CD4-positive, alpha-beta memory T cell (primary cell): ENCODE data around the gene SIGLEC11. TPM values are rescaled to one million over a fixed set of nuclear protein-coding genes. Genes with fewer than 3 reads are reported as not detected.

Experiments
- CTCF ChIA-PET: fragments of 350-600 bp; sonication (Branson Sonifier 250); formaldehyde crosslinking; loops from one replicate; lab custom pipeline; 2021; ENCODE audit warnings: inconsistent platforms; ENCODE audit not compliant: partially characterized antibody; lab: Charles Lee
- POLR2A ChIA-PET: fragments of 350-600 bp; sonication (Branson Sonifier 250); formaldehyde crosslinking; loops from one replicate; lab custom pipeline; 2021; ENCODE audit not compliant: partially characterized antibody; lab: Charles Lee
- DNase-seq, 5 donors: peaks; one replicate each; pipeline versions ENCODE4 v3.0.0 to v3.0.0-alpha.2; 2020 to 2022; ENCODE audit warnings: mixed read lengths in 1 of 5
- H3K27ac ChIP-seq: one replicate; pipeline ENCODE4 v1.7.0; 2013; ENCODE audit warnings: low read depth, low read length
- H3K27me3 ChIP-seq: 2 replicates; pipeline ENCODE4 v1.7.0; 2013; ENCODE audit warnings: mild to moderate bottlenecking, low read length, moderate library complexity; ENCODE audit not compliant: insufficient read depth
- H3K36me3 ChIP-seq: 2 replicates; pipeline ENCODE4 v1.7.0; 2013; ENCODE audit warnings: mild to moderate bottlenecking, low read length, moderate library complexity; ENCODE audit not compliant: insufficient read depth
- H3K4me1 ChIP-seq: 2 replicates; pipeline ENCODE4 v1.7.0; 2013; ENCODE audit warnings: mild to moderate bottlenecking, low read length, moderate library complexity; ENCODE audit not compliant: insufficient read depth
- H3K4me3 ChIP-seq, 2 donors: one replicate each; pipeline ENCODE4 v1.7.0; 2013; ENCODE audit warnings: low read length in 2 of 2, mild to moderate bottlenecking in 1 of 2
- H3K9me3 ChIP-seq, 2 donors: one replicate each; pipeline ENCODE4 v1.7.0; 2013; ENCODE audit warnings: low read length in 2 of 2, control low read depth in 1 of 2; ENCODE audit not compliant: control insufficient read depth in 1 of 2
- H3K27ac Mint-ChIP-seq, 7 donors: one replicate each; pipeline ENCODE4 v1.8.0; 2020 to 2021; ENCODE audit warnings: mixed read lengths in 7 of 7, mild to moderate bottlenecking in 6 of 7, inconsistent platforms in 3 of 7, moderate library complexity in 3 of 7
- H3K27me3 Mint-ChIP-seq, 2 donors: one replicate each; pipeline ENCODE4 v1.8.0; 2020 to 2021; ENCODE audit warnings: mixed read lengths in 2 of 2
- H3K36me3 Mint-ChIP-seq, 2 donors: one replicate each; pipeline ENCODE4 v1.8.0; 2020 to 2021; ENCODE audit warnings: mixed read lengths in 2 of 2, inconsistent platforms in 1 of 2, mild to moderate bottlenecking in 1 of 2
- H3K4me1 Mint-ChIP-seq, 4 donors: one replicate each; pipeline ENCODE4 v1.8.0; 2020 to 2021; ENCODE audit warnings: mixed read lengths in 4 of 4, mild to moderate bottlenecking in 1 of 4
- H3K4me3 Mint-ChIP-seq, 8 donors: one replicate each; pipeline ENCODE4 v1.8.0; 2020 to 2021; ENCODE audit warnings: mixed read lengths in 8 of 8, mild to moderate bottlenecking in 7 of 8, moderate library complexity in 6 of 8, inconsistent platforms in 3 of 8
- H3K9me3 Mint-ChIP-seq, 8 donors: one replicate each; pipeline ENCODE4 v1.8.0; 2020 to 2021; ENCODE audit warnings: mixed read lengths in 8 of 8, mild to moderate bottlenecking in 5 of 8, inconsistent platforms in 3 of 8, moderate library complexity in 1 of 8
- intact Hi-C: fragments of 100-400 bp; cut with micrococcal nuclease; formaldehyde crosslinking; loops from one replicate; pipeline ENCODE4 v1.15.1; 2023
- polyA plus RNA-seq, 2 donors: library from polyadenylated mRNA; unstranded; fragments of 300-500 nt; fragmentation: Illumina TruSeq; gene quantifications; one replicate each; pipeline ENCODE4 v1.2.3, GENCODE V29; 2021
- total RNA-seq, 2 experiments: library from RNA; stranded (reverse); gene quantifications; one replicate each; pipeline ENCODE4 v1.2.3, GENCODE V29; 2021

The SIGLEC11 gene
- total and polyA plus RNA-seq, 4 experiments from 2014 or later: not detected

DNA sequence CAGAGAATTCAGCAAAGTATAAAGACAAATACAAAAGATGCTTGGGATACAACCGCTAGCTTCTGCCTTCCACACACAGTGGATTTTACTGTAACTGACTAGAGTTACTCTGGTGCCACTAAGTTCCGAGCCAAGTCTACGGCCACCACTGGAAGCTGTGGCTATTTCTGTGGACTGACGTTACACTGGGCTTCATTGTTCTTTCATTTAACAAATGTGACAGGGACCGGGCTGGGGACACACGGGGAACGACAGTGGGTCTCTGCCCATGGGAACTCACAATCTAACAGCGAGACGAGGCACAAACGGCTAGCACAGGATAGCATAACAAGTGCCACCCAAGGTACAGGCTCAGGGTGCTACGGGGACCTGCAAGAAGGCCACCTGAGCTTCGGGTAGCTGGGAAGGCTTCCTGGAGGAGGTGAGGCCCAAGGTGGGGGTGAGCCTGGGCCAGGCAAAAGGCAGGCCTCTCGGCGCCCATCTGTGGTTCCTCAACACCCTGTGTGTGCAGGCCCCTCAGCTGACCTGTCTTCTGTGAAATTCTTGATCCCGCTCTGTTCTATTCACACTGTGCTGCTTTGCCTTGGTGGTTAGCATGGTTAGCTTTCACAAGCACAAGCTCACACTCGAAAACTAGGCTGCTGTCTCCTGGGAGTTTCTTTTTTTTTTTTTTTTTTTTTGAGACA lies 54.0 kb downstream of the SIGLEC11 start:
- intact Hi-C loops: no loop called here
- Histone ChIP-seq H3K27ac (no peak overlapping the region), H3K4me3 (no peak overlapping the region), H3K27me3 (no peaks in the 10 kb centered on the region), H3K36me3 (peaks cover 10% of the 10 kb centered on the region), H3K4me1 (peaks cover 14% of the 10 kb centered on the region), H3K9me3 (no peaks in the 10 kb centered on the region)
- DNase-seq: no peak
- Mint-ChIP-seq H3K27me3 (no peaks in the 10 kb centered on the region), H3K36me3 (peaks cover 14 to 35% of the 10 kb centered on the region in 2 donors), H3K4me3 (no peak overlapping the region), H3K9me3 (no peaks in the 10 kb centered on the region), H3K27ac (peak overlapping the region in 1 of 7 donors; percentile 41), H3K4me1 (peaks cover 8 to 41% (median 26%) of the 10 kb centered on the region in 4 donors)
- ChIA-PET POLR2A (interaction anchor here (1.8 kb wide), 1 partner anchor 22 kb away, joined by 5 read pairs; the partner anchor contains the start of genes ATF5 and NUP62), CTCF (no interaction called here)

- peaks cover 7 to 20% of the 10 kb centered on the region in 2 donors for H3K36me3 Mint-ChIP-seq
- intact Hi-C loops: no loop called here
Observed at GRCh38 chr19:49904136-49904535, 56.8 kb downstream of the SIGLEC11 start.

More at GRCh38 chr19:49904136-49904535, 56.8 kb downstream of the SIGLEC11 start:
- no peaks in the 10 kb centered on the region for H3K27me3 Mint-ChIP-seq
- Histone ChIP-seq H3K9me3 (no peaks in the 10 kb centered on the region), H3K4me1 (no peaks in the 10 kb centered on the region), H3K27me3 (no peaks in the 10 kb centered on the region), H3K4me3 (no peak overlapping the region), H3K36me3 (peaks cover 6% of the 10 kb centered on the region), H3K27ac (no peak overlapping the region)
- H3K27ac Mint-ChIP-seq: peak overlapping the region in 2 of 7 donors; percentile 12 to 30
- ChIA-PET POLR2A (no interaction called here), CTCF (no interaction called here)
- no peak for DNase-seq
- H3K4me3 Mint-ChIP-seq: no peak overlapping the region
- peaks cover 0 to 1% (median 0%) of the 10 kb centered on the region in 8 donors for H3K9me3 Mint-ChIP-seq
- H3K4me1 Mint-ChIP-seq: peaks cover 0 to 21% (median 10%) of the 10 kb centered on the region in 4 donors

Other genes starting within 250 kb of the SIGLEC11 start
- 1 to 10 TPM in 1 of 2 experiments, under 1 TPM in 1; 0.90 to 1.1 TPM for gene TSKS, start 197.9 kb downstream of the SIGLEC11 start, total RNA-seq
- gene TSKS, start 197.9 kb downstream of the SIGLEC11 start, polyA plus RNA-seq: under 1 TPM; 0.16 to 0.56 TPM
- gene AP2A1, start 194.2 kb downstream of the SIGLEC11 start, total RNA-seq: 10 to 100 TPM; 55.5 to 56.2 TPM
- gene AP2A1, start 194.2 kb downstream of the SIGLEC11 start, polyA plus RNA-seq: 1 to 10 TPM; 2.6 to 9.5 TPM
- gene FUZ, start 147.9 kb downstream of the SIGLEC11 start, total RNA-seq: 10 to 100 TPM; 22.4 to 24.1 TPM
- gene FUZ, start 147.9 kb downstream of the SIGLEC11 start, polyA plus RNA-seq: 1 to 10 TPM; 4.9 to 7.4 TPM
- gene MED25, start 142.9 kb downstream of the SIGLEC11 start, total RNA-seq: 10 to 100 TPM; 41.8 to 48.8 TPM
- gene MED25, start 142.9 kb downstream of the SIGLEC11 start, polyA plus RNA-seq: 10 to 100 TPM; 10.7 to 22.9 TPM
- gene PTOV1, start 110.0 kb downstream of the SIGLEC11 start, total RNA-seq: 100 to 1,000 TPM; 150 to 156 TPM
- gene PTOV1, start 110.0 kb downstream of the SIGLEC11 start, polyA plus RNA-seq: 10 to 100 TPM; 40.7 to 57.9 TPM
- gene PNKP, start 93.6 kb downstream of the SIGLEC11 start, total RNA-seq: 100 to 1,000 TPM; 171 to 192 TPM
- gene PNKP, start 93.6 kb downstream of the SIGLEC11 start, polyA plus RNA-seq: 10 to 100 TPM; 28.9 to 33.9 TPM
- gene AKT1S1, start 83.8 kb downstream of the SIGLEC11 start, total RNA-seq: 10 to 100 TPM; 19.7 to 20.2 TPM
- gene AKT1S1, start 83.8 kb downstream of the SIGLEC11 start, polyA plus RNA-seq: 1 to 10 TPM; 2.5 to 4.8 TPM
- gene TBC1D17, start 83.5 kb downstream of the SIGLEC11 start, total RNA-seq: 100 to 1,000 TPM; 101 TPM
- gene TBC1D17, start 83.5 kb downstream of the SIGLEC11 start, polyA plus RNA-seq: 10 to 100 TPM in 1 of 2 donors, 1 to 10 TPM in 1; 6.0 to 14.9 TPM
- gene IL4I1, start 64.3 kb downstream of the SIGLEC11 start, total RNA-seq: 1 to 10 TPM; 2.6 to 3.4 TPM
- 10 to 100 TPM in 1 of 2 donors, 1 to 10 TPM in 1; 9.4 to 10.4 TPM for gene IL4I1, start 64.3 kb downstream of the SIGLEC11 start, polyA plus RNA-seq
- gene ATF5, start 32.0 kb downstream of the SIGLEC11 start, total RNA-seq: 1 to 10 TPM; 7.9 to 8.3 TPM
- gene ATF5, start 32.0 kb downstream of the SIGLEC11 start, polyA plus RNA-seq: 1 to 10 TPM; 1.8 to 2.3 TPM
- 10 to 100 TPM; 65.2 to 68.2 TPM for gene NUP62, start 31.7 kb downstream of the SIGLEC11 start, total RNA-seq
- gene NUP62, start 31.7 kb downstream of the SIGLEC11 start, polyA plus RNA-seq: 10 to 100 TPM; 43.3 to 71.0 TPM
- gene VRK3, start 64.2 kb upstream of the SIGLEC11 start, total RNA-seq: 100 to 1,000 TPM; 109 to 114 TPM
- gene VRK3, start 64.2 kb upstream of the SIGLEC11 start, polyA plus RNA-seq: 100 to 1,000 TPM in 1 of 2 donors, 10 to 100 TPM in 1; 85.8 to 106 TPM
- 1 to 10 TPM; 8.8 to 9.0 TPM for gene ZNF473, start 64.8 kb upstream of the SIGLEC11 start, total RNA-seq
- gene ZNF473, start 64.8 kb upstream of the SIGLEC11 start, polyA plus RNA-seq: 1 to 10 TPM; 2.0 to 5.1 TPM
- not detected for gene IZUMO2, start 202.1 kb upstream of the SIGLEC11 start, total RNA-seq
- gene IZUMO2, start 202.1 kb upstream of the SIGLEC11 start, polyA plus RNA-seq: not detected
- gene MYH14, start 242.4 kb upstream of the SIGLEC11 start, total RNA-seq: not detected
- not detected for gene MYH14, start 242.4 kb upstream of the SIGLEC11 start, polyA plus RNA-seq